H1 (cell line): ENCODE data around the gene TAF1B. TPM values are rescaled to one million over a fixed set of nuclear protein-coding genes. Genes with fewer than 3 reads are reported as not detected.

ENCODE experiments used
- CTCF ChIA-PET: fragments of 300-600 bp; sonication (Branson Sonifier 250); formaldehyde crosslinking; loops from one replicate; lab custom pipeline; 2021; ENCODE audit not compliant: partially characterized antibody; lab: Charles Lee
- POLR2A ChIA-PET: fragments of 300-600 bp; sonication (Branson Sonifier 250); formaldehyde crosslinking; loops from one replicate; lab custom pipeline; 2021; ENCODE audit warnings: inconsistent platforms; ENCODE audit not compliant: partially characterized antibody; lab: Charles Lee
- DNase-seq, 2 experiments: peaks; one replicate each; pipeline versions ENCODE4 v3.0.0 to v3.0.0-alpha.2; 2010 to 2022; ENCODE audit warnings: low spot score in 2 of 2, low read depth in 1 of 2, mixed read lengths in 1 of 2
- FAIRE-seq: peaks from 2 replicates; lab custom pipeline; 2011; peaks lifted over from hg19 to GRCh38; lab: Jason Lieb, UNC
- H2AFZ ChIP-seq: 2 replicates; pipeline ENCODE4 v1.8.1; 2012; ENCODE audit warnings: low read length, inconsistent platforms
- H2AK5ac ChIP-seq: 2 replicates; pipeline ENCODE4 v1.6.1; 2013; ENCODE audit warnings: low read depth, low read length
- H2BK120ac ChIP-seq: replicated peaks from 2 replicates; pipeline ENCODE3; 2013; ENCODE audit warnings: low read depth, low read length, inconsistent platforms
- H2BK12ac ChIP-seq: 2 replicates; pipeline ENCODE4 v1.6.1; 2013; ENCODE audit warnings: low read depth, low read length
- H2BK15ac ChIP-seq: 2 replicates; pipeline ENCODE4 v1.6.1; 2013; ENCODE audit warnings: low read length
- H2BK20ac ChIP-seq: 2 replicates; pipeline ENCODE4 v1.6.1; 2013; ENCODE audit warnings: low read length
- H2BK5ac ChIP-seq: 2 replicates; pipeline ENCODE4 v1.6.1; 2013; ENCODE audit warnings: low read depth, low read length
- H3K14ac ChIP-seq: 2 replicates; pipeline ENCODE4 v1.6.1; 2013; ENCODE audit warnings: inconsistent platforms; ENCODE audit not compliant: insufficient read length
- H3K18ac ChIP-seq: 2 replicates; pipeline ENCODE4 v1.6.1; 2013; ENCODE audit warnings: low read length; ENCODE audit errors: extremely low read depth
- H3K23ac ChIP-seq: 2 replicates; pipeline ENCODE4 v1.6.1; 2013; ENCODE audit warnings: inconsistent platforms; ENCODE audit not compliant: insufficient read length
- H3K23me2 ChIP-seq: 2 replicates; pipeline ENCODE4 v1.6.1; 2013; ENCODE audit warnings: low read depth, low read length
- H3K27ac ChIP-seq: 2 replicates; pipeline ENCODE4 v1.6.1; 2011; ENCODE audit warnings: low read depth, low read length, inconsistent platforms
- H3K27me3 ChIP-seq, 4 experiments: replicated peaks in 1 of 4; 1 replicate in 1 of 4; 2 replicates in 3 of 4; pipeline versions ENCODE4 v1.6.1 to v1.8.1; 2011 to 2013; ENCODE audit warnings: low read length in 3 of 4, mild to moderate bottlenecking in 3 of 4, inconsistent platforms in 2 of 4, mixed read lengths in 2 of 4, moderate library complexity in 1 of 4; ENCODE audit not compliant: control insufficient read depth in 3 of 4, insufficient read depth in 3 of 4; ENCODE audit errors: extremely low read depth in 1 of 4
- H3K36me3 ChIP-seq, 4 experiments: 2 replicates each; pipeline versions ENCODE4 v1.6.1 to v1.8.1; 2011 to 2013; ENCODE audit warnings: mild to moderate bottlenecking in 4 of 4, low read length in 3 of 4, moderate library complexity in 2 of 4, control low read depth in 1 of 4, inconsistent platforms in 1 of 4; ENCODE audit not compliant: insufficient read depth in 4 of 4, control insufficient read depth in 2 of 4
- H3K4ac ChIP-seq: replicated peaks from 2 replicates; pipeline ENCODE3; 2013; ENCODE audit warnings: low read length, low read depth, mixed read lengths, inconsistent platforms; ENCODE audit not compliant: insufficient read length
- H3K4me1 ChIP-seq, 4 experiments: replicated peaks in 1 of 4; 1 replicate in 1 of 4; 2 replicates in 3 of 4; pipeline versions ENCODE4 v1.6.1 to v1.8.1; 2011 to 2013; ENCODE audit warnings: low read length in 3 of 4, inconsistent platforms in 2 of 4, mixed read lengths in 1 of 4; ENCODE audit not compliant: insufficient read depth in 4 of 4, control insufficient read depth in 3 of 4
- H3K4me2 ChIP-seq, 2 experiments: 2 replicates each; pipeline versions ENCODE4 v1.6.1 to v1.8.1; 2011 to 2013; ENCODE audit warnings: low read depth in 2 of 2, low read length in 2 of 2, control low read depth in 1 of 2, inconsistent platforms in 1 of 2, mild to moderate bottlenecking in 1 of 2; ENCODE audit not compliant: insufficient read depth in 1 of 2
- H3K4me3 ChIP-seq, 4 experiments: fragments of 200-600, 300-600 bp in 1 of 4; sonication (generic), shearing (Covaris generic), sonication (Bioruptor Twin) in 1 of 4; 2 replicates each; pipeline versions ENCODE4 v1.5.1 to v1.8.1; 2011 to 2016; ENCODE audit warnings: low read length in 4 of 4, low read depth in 3 of 4, control low read depth in 2 of 4, inconsistent platforms in 2 of 4, mild to moderate bottlenecking in 2 of 4, mixed read lengths in 1 of 4, moderate library complexity in 1 of 4; ENCODE audit not compliant: insufficient read depth in 2 of 4; ENCODE audit errors: extremely low read depth in 1 of 4
- H3K56ac ChIP-seq: replicated peaks from 2 replicates; pipeline ENCODE3; 2013; ENCODE audit warnings: low read depth, mild to moderate bottlenecking, mixed read lengths, low read length, inconsistent platforms; ENCODE audit not compliant: insufficient read length
- H3K79me1 ChIP-seq: 2 replicates; pipeline ENCODE4 v1.6.1; 2013; ENCODE audit warnings: low read depth, low read length, control low read depth
- H3K79me2 ChIP-seq, 2 experiments: 2 replicates each; pipeline versions ENCODE4 v1.6.1 to v1.8.1; 2012 to 2013; ENCODE audit warnings: low read length in 2 of 2, mild to moderate bottlenecking in 2 of 2, inconsistent platforms in 1 of 2; ENCODE audit not compliant: insufficient read depth in 2 of 2, control insufficient read depth in 1 of 2
- H3K9ac ChIP-seq, 4 experiments: replicated peaks in 1 of 4; 1 replicate in 1 of 4; 2 replicates in 3 of 4; pipeline versions ENCODE4 v1.6.1 to v1.8.1; 2011 to 2013; ENCODE audit warnings: low read depth in 3 of 4, low read length in 3 of 4, control low read depth in 2 of 4, mild to moderate bottlenecking in 2 of 4, moderate library complexity in 2 of 4, inconsistent platforms in 1 of 4; ENCODE audit errors: extremely low read depth in 1 of 4
- H3K9me3 ChIP-seq, 2 experiments: 2 replicates each; pipeline versions ENCODE4 v1.6.1 to v1.8.1; 2012 to 2013; ENCODE audit warnings: mild to moderate bottlenecking in 2 of 2, moderate library complexity in 2 of 2, control low read depth in 1 of 2, inconsistent platforms in 1 of 2, low read depth in 1 of 2, low read length in 1 of 2, mixed read lengths in 1 of 2; ENCODE audit not compliant: insufficient read depth in 2 of 2
- H4K20me1 ChIP-seq, 2 experiments: replicated peaks in 1 of 2; 2 replicates each; pipeline versions ENCODE3 to v1.8.1; 2011 to 2013; ENCODE audit warnings: inconsistent platforms in 2 of 2, low read length in 2 of 2, mild to moderate bottlenecking in 1 of 2; ENCODE audit not compliant: insufficient read depth in 2 of 2, control insufficient read depth in 1 of 2
- H4K5ac ChIP-seq: 2 replicates; pipeline ENCODE4 v1.6.1; 2013; ENCODE audit warnings: low read length, low read depth, mixed read lengths, inconsistent platforms; ENCODE audit not compliant: insufficient read length
- H4K8ac ChIP-seq: 2 replicates; pipeline ENCODE4 v1.8.0; 2013; ENCODE audit warnings: mild to moderate bottlenecking, moderate library complexity, low read length, inconsistent platforms; ENCODE audit not compliant: insufficient read depth; ENCODE audit errors: extremely low read depth
- H4K91ac ChIP-seq: replicated peaks from 2 replicates; pipeline ENCODE3; 2013; ENCODE audit warnings: low read length, mixed read lengths, inconsistent platforms; ENCODE audit not compliant: insufficient read length
- CBX8 ChIP-seq: fragments of 300-800, 300-1000 bp; sonication (generic); IDR thresholded peaks from 2 replicates; pipeline ENCODE4 v1.7.1; 2016; ENCODE audit warnings: low read depth, low read length, borderline replicate concordance
- JUND ChIP-seq: IDR thresholded peaks from 2 replicates; pipeline ENCODE4 v1.6.1; 2011; ENCODE audit warnings: mild to moderate bottlenecking, improper control_type of control experiment, low read length
- POU5F1 ChIP-seq: IDR thresholded peaks from 2 replicates; pipeline ENCODE4 v1.6.1; 2011; ENCODE audit warnings: low read depth, mild to moderate bottlenecking, low read length, moderate library complexity
- RXRA ChIP-seq: IDR thresholded peaks from 2 replicates; pipeline ENCODE4 v1.6.1; 2011; ENCODE audit warnings: low read depth, mild to moderate bottlenecking, low read length, moderate library complexity; ENCODE audit not compliant: insufficient read depth
- TCF12 ChIP-seq: IDR thresholded peaks from 2 replicates; pipeline ENCODE4 v1.6.1; 2011; ENCODE audit warnings: low read depth, mild to moderate bottlenecking, low read length
- WGBS, 2 experiments: shearing (Covaris generic) in 1 of 2; methylation state at CpG; one replicate each; pipeline versions ENCODE4 v1.1.6 to v1.1.7; 2013 to 2015; ENCODE audit warnings: low lambda C conversion rate in 2 of 2, mixed read lengths in 2 of 2, inconsistent platforms in 1 of 2, low coverage in 1 of 2, missing lambda C conversion rate in 1 of 2; ENCODE audit not compliant: insufficient replicate concordance in 2 of 2, insufficient coverage in 1 of 2, insufficient read length in 1 of 2; ENCODE audit errors: extremely low coverage in 1 of 2, missing lambda C conversion rate in 1 of 2; 5-methylcytosine and 5-hydroxymethylcytosine counted together
- polyA plus RNA-seq, 7 experiments: library from polyadenylated mRNA; depleted of rRNA in 3 of 7; stranded (reverse) in 5 of 7; unstranded in 2 of 7; fragments of >200 nt in 5 of 7; fragments of 200-250 nt in 2 of 7; gene quantifications; 1 replicate in 5 of 7; 2 replicates in 1 of 7; 4 replicates in 1 of 7; pipeline versions ENCODE4 v1.2.1 to v1.2.3, GENCODE V29; 2011 to 2013; ENCODE audit warnings: missing spikeins in 2 of 7, mixed read lengths in 2 of 7
- total RNA-seq: library from RNA; stranded (reverse); fragmentation: NEBNext Ultra II Directional; extraction: Animal tissue kit (Norgen Biotek cat#: 25700); gene quantifications from 2 replicates; pipeline ENCODE4 v1.2.1, GENCODE V29; 2021
- TF ChIP-seq, protein P1 (sequence below): IDR thresholded peaks from 2 replicates; pipeline ENCODE4 v1.6.1; 2012; ENCODE audit warnings: low read length, inconsistent platforms
- TF ChIP-seq, protein P2 (sequence below): IDR thresholded peaks from 2 replicates; pipeline ENCODE4 v1.6.1; 2012; ENCODE audit warnings: inconsistent platforms

Gene TAF1B
- total and polyA plus RNA-seq, 2 of the 8 experiments (the other 6 are each of a cell fraction or from before 2014, with no cell fraction given): 6.6 to 25.2 TPM

DNA sequence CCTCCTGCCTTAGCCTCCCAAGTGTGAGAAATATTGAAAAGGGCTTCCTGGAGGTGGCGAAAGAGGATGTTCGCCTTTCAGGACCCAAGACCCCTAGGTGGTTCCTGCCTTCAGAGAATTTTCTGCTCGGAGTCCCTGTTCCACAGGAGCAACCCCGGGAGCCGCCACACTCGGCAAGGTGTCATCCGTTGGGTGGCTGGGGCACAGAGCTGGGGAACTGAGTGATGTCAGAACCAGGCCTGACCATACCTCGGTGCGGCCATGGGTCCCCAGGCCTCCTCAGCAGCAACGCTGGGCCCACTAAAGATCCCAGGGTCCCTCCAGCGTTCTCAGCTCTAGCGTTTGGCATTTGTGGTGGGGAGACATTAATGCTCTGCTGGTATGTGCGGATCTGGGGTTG lies 23.7 kb upstream of the TAF1B start:
- Histone ChIP-seq H3K18ac (no peak overlapping the region), H3K56ac (no peak overlapping the region), H3K79me2 (no peaks in the 10 kb centered on the region), H2AK5ac (0 out of 2 replicates have a peak overlapping the region, but pooled peaks have one; percentile 9), H3K4me3 (no peak overlapping the region), H3K9me3 (no peaks in the 10 kb centered on the region), H3K4ac (no peak overlapping the region), H3K36me3 (no peaks in the 10 kb centered on the region), H3K23me2 (no peaks in the 10 kb centered on the region), H3K9ac (no peak overlapping the region), H4K5ac (no peak overlapping the region), H4K20me1 (no peaks in the 10 kb centered on the region), H3K23ac (no peak overlapping the region), H3K27ac (no peak overlapping the region), H3K4me1 (peaks cover 0 to 4% (median 0%) of the 10 kb centered on the region in 4 experiments; a peak in 4 of 7 replicates), H3K27me3 (no peaks in the 10 kb centered on the region; a peak in 1 of 7 replicates), H2BK120ac (no peak overlapping the region), H4K91ac (no peak overlapping the region), H2AFZ (no peak overlapping the region), H2BK15ac (no peak overlapping the region), H3K79me1 (no peaks in the 10 kb centered on the region), H2BK20ac (no peak overlapping the region; the same call in 1 of the 2 replicates), H3K4me2 (no peak overlapping the region)
- no peak for FAIRE-seq
- CTCF ChIA-PET: interaction anchor here (0.9 to 1.1 kb wide), 2 partner anchors 19 to 228 kb away, joined by 3 to 8 read pairs; no protein-coding TSS in a partner anchor
- 95% methylated on average over 13 of the region's 13 CpGs; no CpG with 5 or more reads in 1 of the 2 experiments for WGBS, 2 experiments
- DNase-seq: no peak
- POLR2A ChIA-PET: interaction anchor here (1.2 kb wide), 1 partner anchor 12 kb away, joined by 4 read pairs; no protein-coding TSS in a partner anchor
- TF ChIP-seq POU5F1 (no peak), JUND (no peak), CBX8 (no peak), TCF12 (no peak), RXRA (no peak)
- TF ChIP-seq, protein P1, sequence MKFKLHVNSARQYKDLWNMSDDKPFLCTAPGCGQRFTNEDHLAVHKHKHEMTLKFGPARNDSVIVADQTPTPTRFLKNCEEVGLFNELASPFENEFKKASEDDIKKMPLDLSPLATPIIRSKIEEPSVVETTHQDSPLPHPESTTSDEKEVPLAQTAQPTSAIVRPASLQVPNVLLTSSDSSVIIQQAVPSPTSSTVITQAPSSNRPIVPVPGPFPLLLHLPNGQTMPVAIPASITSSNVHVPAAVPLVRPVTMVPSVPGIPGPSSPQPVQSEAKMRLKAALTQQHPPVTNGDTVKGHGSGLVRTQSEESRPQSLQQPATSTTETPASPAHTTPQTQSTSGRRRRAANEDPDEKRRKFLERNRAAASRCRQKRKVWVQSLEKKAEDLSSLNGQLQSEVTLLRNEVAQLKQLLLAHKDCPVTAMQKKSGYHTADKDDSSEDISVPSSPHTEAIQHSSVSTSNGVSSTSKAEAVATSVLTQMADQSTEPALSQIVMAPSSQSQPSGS: no peak
- TF ChIP-seq, protein P2, sequence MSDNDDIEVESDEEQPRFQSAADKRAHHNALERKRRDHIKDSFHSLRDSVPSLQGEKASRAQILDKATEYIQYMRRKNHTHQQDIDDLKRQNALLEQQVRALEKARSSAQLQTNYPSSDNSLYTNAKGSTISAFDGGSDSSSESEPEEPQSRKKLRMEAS: no peak
- TF ChIP-seq, all 59 proteins: peak for 0
- Histone ChIP-seq H3K14ac (no peak overlapping the region), H4K8ac (peak overlapping the region; percentile 79), H2BK12ac (0 out of 2 replicates have a peak overlapping the region, but pooled peaks have one; percentile 60), H2BK5ac (no peak overlapping the region)
